GM10266 (cell line): ENCODE results near the gene NPC1.

Experiments
- DNase-seq: peaks from one replicate; pipeline ENCODE4 v3.0.0; 2012; ENCODE audit errors: extremely low spot score
- TF ChIP-seq, protein P1 (sequence below): IDR thresholded peaks from 2 replicates; pipeline ENCODE4 v1.5.1; 2012; ENCODE audit warnings: mild to moderate bottlenecking, low read depth; ENCODE audit not compliant: control insufficient read depth, insufficient read depth; ENCODE audit errors: missing control alignments

NPC1 gene

DNA sequence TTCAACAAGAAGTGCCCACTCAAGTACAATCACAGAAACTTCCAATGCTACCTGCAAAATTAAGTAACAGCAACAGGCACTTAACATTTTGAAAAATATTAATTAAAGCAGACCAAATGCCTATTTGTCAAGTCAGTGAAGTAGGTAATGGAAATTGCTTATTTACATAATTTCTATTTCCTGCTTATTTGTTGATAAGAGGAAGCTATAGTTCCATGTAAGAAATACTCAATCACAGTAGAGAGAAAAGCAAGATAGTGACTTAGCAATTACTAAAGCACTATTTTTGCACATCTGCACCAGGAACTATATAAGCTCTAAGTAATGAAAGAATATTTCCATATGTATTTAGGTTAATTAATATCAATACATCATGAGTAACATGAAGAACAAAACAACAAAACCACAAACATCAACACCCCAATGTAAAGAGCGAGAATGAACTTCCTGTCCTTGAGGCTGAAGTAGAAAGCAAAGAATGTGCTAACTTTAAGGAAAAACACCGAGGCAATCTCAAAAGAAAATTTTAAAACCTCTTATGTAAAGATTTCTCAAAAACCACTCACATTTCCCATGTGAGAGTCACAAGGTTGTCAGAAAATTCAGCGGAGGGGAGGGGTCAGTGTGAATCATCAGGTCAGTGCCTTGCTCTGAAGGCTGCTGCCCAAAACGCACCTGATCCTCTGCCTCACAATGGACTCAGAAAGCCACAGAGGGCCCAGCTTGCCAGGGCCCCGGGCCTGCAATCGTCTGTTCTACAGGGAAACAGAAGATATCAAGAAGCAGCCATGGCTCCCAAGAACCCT lies 12.5 kb downstream of the NPC1 start:
- no peak for DNase-seq
- TF ChIP-seq, protein P1, sequence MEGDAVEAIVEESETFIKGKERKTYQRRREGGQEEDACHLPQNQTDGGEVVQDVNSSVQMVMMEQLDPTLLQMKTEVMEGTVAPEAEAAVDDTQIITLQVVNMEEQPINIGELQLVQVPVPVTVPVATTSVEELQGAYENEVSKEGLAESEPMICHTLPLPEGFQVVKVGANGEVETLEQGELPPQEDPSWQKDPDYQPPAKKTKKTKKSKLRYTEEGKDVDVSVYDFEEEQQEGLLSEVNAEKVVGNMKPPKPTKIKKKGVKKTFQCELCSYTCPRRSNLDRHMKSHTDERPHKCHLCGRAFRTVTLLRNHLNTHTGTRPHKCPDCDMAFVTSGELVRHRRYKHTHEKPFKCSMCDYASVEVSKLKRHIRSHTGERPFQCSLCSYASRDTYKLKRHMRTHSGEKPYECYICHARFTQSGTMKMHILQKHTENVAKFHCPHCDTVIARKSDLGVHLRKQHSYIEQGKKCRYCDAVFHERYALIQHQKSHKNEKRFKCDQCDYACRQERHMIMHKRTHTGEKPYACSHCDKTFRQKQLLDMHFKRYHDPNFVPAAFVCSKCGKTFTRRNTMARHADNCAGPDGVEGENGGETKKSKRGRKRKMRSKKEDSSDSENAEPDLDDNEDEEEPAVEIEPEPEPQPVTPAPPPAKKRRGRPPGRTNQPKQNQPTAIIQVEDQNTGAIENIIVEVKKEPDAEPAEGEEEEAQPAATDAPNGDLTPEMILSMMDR, result no peak

DNA sequence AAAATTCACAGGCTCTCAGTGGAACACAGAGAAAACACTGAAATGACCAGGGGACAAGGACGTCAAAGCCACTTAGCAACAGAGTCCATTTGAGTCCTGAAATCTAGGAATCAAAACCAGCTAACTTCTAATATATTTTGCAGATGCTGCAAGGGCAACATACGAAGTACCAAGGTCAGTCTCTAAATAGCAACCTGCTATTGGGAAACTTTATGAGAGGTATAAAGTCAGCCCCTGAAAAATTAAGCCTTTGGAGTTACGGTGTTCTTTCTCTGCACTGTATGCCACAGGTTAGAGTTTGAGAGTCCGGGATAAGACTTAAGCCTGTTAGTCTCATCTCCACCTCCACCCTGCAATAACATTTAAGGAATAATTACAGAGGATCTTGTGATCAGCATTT lies 13.3 kb downstream of the NPC1 start:
- TF ChIP-seq, protein P1, result no peak
- DNase-seq, result no peak

DNA sequence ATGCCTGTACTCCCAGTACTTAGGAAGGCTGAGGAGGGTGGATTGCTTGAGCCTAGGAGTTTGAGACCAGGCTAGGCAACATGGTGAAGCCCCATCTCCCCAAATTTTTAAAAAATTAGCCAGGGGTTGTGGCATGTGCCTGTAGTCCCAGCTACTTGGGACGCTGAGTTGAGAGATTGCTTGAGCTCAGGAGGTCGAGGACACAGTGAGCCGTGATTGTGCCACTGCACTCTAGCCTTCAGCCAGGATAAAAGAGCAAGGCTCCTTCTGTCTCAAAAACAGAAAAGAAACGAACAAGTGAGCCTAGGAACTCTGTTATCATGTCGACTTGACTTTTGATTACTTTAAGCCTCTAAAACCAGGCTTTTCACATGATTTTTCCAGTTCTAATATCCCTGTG lies 13.7 kb downstream of the NPC1 start:
- TF ChIP-seq, protein P1, result no peak
- DNase-seq, result no peak

DNA sequence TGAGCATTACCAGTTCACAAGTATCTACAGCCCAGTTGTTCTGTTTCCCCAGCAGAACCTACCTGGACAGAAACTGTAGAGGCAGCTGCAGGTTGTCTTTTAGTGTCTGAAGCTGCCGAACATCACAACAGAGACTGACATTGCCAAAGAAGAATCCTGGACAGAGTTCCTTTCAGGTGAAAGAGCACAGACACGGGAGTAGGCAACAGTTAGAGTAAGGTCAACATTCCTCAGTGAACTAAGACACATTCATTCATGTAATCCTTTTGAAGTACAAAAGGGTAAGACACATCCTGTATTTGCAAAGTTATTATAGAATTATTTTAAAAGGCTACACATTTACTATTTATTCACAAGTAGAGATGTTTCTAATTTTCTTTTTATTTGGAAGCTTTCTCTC lies 14.3 kb downstream of the NPC1 start:
- no peak for DNase-seq
- TF ChIP-seq, protein P1, result no peak

DNA sequence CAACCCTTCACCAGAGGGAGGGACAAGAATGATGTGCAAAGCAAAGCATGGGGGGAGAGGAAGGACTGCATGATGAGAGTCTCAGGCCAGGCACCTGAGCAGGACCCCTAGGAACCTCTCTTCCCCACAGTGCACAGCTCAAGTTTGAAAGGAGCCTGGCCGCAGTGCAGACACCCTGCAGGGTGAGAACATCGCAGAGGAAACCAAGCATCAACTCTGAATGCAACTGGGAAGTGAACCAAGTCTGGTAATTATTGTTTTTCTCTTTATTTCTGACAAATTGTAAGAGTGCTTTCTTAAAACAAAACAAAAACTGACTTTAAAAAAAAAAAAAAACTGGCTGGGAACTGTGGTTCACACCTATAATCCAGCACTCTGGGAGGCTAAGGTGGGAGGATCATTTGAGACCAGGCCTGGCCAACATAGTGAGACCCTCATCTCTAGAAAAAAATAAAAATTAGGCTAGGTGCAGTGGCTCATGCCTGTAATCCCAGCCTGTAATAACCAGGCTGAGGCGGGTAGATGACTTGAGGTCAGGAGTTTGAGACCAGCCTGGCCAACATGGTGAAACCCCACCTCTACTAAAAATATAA lies 15.3 kb downstream of the NPC1 start:
- TF ChIP-seq, protein P1, result no peak
- DNase-seq, result no peak

DNA sequence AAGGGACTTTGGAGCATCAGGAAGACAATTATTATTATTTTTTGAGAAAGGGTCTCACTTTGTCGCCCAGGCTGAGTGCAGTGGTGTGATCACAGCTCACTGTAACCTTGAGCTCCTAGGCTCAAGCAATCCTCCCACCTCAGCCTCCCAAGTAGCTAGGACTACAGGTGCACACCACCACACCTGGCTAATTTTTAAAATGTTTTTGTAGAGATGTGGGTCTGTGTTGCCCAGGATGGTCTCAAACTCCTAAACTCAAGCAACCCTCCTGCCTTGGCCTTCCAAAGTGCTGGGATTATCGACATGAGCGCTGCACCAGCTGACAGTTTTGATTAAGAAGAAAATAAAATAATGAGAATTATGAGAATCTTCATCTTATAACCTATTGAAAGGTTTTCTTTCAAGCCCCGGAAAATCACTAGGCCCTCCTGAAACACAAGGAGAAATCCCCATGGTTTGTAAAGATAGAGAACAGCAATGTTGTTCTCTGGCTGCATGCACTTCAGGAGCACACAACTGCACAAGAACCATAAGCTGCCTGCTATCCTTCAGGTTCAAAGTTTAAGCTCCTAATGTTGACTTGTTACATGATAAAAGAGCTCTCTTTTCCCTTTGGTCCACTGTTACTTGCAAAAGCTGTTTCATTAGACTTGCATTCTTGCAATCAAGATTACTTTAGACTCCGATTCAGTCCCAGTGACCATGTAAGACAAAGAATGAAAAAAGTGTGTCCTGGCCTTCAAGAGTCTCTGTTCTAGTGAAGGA lies 16.8 kb downstream of the NPC1 start:
- TF ChIP-seq, protein P1, result no peak
- DNase-seq, result no peak
